ENCODE data around the gene LYSMD3.

Gene LYSMD3

DNA sequence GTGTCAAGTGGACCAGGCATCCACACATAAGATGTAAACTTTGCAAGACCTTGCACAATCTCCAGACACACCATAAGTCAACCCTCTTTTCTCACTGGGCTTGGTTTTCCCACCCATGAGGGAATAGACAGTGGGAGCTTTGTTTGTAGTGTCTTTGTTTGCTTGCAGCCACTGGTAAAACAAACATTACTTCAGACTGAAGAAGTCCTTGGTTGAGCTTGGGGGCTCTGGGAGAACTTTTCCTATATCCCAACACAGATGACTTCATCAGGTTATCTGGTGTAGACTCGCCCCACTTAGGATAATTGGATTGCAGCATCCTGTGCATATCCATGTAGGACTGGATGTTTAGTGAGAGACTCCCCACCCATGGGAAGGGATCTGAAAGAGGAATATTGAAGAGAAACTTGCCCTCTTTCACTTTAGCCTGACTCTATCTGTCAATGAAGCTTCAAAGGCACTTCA is 17.7 kb upstream of the LYSMD3 start:
- no peak for DNase-seq

GRCh38 chr5:90546216-90546837 is 16.9 kb upstream of the LYSMD3 start:
- DNase-seq = no peak

GRCh38 chr5:90545511-90545910 is 16.1 kb upstream of the LYSMD3 start:
- DNase-seq = no peak

GRCh38 chr5:90542827-90543519 is 13.6 kb upstream of the LYSMD3 start:
- no peak for DNase-seq

GRCh38 chr5:90534922-90535321 is 5.5 kb upstream of the LYSMD3 start:
- DNase-seq = no peak

GRCh38 chr5:90533794-90534193 is 4.4 kb upstream of the LYSMD3 start:
- DNase-seq = no peak

DNA sequence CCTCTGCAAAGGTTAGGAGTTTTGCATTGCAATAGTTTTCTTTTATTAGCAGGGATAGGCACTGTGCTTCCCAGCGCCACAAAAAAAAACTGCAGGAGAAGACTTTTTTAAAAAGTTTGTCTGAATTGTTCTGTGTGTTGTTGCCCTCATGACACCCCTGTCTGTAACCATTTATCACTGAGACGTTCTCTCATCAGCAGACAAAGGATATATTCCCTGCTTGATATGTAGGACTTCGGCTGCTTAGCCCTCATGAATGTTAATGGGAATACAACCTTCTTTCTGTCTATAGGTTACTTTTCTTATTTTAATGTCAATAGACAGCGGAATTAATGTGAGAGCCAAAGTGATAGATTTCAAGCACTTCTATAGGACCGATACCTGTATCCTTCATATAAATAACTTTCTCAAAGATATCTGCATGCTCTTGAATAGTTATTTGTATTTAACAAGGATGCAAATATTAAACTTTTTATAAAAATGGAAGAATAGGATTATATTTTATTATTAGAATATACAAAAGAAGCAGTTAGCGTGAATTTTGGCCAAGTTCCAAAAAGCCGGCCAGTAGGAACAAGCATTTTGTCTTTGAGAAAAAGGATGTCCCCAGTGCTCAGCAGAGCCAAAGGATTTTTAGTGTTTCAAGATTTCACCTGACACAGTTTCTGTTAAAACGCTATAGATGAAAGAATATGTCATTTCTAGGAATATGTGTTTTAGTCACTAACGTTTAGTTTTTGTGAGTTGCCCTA is 1.5 kb upstream of the LYSMD3 start:
- no peak for DNase-seq

DNA sequence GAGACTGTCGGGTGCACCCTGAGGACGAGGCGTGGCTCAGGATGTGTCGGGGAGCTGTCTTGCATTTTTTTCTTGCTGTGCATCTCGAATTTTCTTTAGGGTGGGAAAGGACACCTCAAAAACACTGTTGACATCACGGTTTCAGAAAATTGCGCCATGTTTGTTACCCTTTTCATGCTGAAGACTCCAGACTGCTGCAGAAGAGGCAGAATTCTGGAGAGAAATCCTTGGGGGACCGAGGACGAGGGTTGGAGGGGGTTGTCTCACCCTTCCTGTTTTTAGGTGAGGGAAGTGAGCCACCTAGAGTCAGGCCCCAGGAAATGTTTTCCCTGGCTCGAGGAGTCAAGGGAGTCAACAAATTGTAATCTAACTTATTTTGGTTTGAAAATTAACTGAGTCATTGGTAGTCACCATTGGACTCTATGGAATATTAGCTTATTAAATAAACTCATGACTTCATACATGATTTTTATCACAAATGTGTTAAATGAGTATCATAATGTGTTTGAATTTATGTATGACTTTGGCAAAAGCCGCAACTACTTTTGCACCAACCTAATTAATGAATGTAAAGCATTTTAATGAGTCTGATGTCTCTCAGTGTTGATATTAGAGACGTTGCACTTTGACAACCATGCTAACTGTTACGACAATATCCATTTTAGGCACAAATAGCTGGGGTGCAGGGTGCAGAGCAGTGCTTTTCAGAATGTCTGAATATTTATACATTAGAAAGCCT is 724 bp upstream of the LYSMD3 start:
- no peak for DNase-seq

DNA sequence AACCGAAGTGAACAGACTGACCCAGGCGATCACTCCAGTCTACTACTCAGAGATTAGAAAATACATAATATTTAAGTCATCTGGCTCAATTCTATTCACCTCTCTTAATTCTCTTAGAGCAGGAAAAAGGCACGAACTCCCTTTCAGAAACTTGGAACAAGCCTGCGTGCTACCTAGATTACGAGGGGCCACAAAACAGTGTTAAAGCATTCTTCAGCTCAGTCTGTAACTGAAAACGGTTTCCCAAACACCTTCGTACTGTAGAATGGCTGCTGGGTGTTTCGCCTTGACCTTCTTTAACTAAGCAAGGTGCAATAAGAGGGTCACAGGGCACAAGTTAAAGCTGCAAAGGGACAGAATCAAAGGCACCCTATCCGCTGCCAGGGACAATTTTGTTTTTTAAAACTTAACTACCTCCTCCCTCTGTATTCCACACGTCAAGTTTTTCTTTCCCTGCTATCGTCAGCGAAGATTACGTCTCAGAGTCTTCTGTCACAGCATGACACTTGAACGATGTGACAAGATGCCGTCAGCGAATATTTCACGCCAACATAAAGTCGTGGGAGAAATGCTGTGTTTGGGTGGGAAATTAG is 687 bp downstream of the LYSMD3 start:
- peak; percentile 41 for DNase-seq

- no peak for DNase-seq
Measured at GRCh38 chr5:90519081-90519480, 10.3 kb downstream of the LYSMD3 start.

- DNase-seq = no peak
Measured at GRCh38 chr5:90518661-90519060, 10.7 kb downstream of the LYSMD3 start.

DNA sequence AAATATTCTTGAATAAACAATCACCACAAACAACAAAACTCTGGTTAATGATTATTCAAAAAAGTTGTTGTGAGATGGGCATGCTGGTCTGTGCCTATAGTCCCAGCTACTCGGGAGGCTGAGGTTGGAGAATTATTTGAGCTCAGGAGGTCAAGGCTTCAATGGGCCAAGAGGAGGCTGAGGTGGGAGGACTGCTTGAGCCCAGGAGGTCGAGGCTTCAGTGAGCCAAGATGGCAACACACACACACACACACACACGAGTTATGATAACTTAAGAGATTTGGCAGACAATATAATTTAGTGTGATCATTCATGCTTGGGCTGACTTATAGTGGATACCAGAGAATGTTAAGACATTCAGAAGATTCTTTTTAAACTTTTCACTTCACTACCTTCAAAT is 14.9 kb downstream of the LYSMD3 start:
- DNase-seq = no peak

GRCh38 chr5:90510438-90510837 is 18.9 kb downstream of the LYSMD3 start:
- no peak for DNase-seq

GRCh38 chr5:90506221-90506620 is 23.2 kb downstream of the LYSMD3 start:
- DNase-seq = no peak

- no peak for DNase-seq
Measured at GRCh38 chr5:90504743-90505142, 24.6 kb downstream of the LYSMD3 start.

DNA sequence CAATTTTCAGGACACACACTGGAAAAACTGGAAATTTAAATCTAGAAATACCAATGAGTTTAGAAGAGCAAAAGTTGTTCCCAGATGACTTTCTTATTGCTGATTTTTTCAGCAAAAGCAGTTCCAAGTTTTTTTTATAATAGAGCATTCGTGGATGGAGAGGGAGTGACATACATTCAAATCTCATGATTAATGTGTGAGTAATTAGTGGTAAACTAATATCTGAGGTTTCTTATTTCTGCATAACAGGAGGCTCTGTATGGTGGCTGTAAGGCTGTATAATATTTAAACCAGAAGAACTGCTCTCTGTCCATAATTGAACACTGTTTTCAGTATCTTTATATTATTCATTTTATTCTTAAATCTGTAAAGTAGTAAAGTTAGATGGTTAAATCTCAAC is 25.8 kb downstream of the LYSMD3 start:
- no peak for DNase-seq

DNA sequence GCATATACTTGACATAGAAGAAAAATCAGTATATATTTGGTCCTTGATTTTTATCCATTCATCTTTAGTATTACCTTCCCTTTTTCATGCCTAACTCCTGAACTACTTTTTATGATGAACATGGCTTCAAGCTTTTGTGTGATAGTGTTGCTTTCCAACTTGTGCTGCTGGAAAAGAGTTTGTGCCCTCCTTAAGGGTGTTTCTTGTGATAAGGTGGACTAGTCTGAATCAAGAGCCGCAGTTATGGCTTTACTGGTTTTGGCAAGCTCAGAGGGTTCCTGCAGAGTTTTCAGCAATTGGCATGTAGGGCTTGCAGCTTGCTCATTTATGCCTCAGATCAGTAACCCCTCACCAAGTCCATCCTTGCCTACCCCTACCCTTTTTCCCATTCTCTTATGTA is 34.2 kb downstream of the LYSMD3 start:
- DNase-seq = no peak

DNA sequence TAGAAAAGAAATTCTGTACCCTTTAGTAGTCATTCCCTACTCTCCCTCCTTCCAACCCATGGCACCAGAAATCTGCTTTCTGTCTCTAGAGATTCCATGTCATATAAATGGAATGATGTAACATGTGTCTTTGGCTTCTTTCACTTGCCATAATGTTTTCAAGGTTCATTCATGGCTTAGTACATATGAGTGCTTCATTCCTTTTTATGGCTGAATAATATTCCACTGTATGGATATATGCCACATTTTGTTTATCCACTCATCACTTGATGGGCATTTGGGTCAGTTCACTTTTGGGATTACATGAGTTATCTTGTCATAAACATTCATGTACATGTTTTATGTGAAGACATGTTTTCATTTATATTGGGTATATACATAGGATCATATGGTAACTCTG is 35.3 kb downstream of the LYSMD3 start:
- DNase-seq = no peak

GRCh38 chr5:90488791-90489190 is 40.6 kb downstream of the LYSMD3 start:
- no peak for DNase-seq

DNA sequence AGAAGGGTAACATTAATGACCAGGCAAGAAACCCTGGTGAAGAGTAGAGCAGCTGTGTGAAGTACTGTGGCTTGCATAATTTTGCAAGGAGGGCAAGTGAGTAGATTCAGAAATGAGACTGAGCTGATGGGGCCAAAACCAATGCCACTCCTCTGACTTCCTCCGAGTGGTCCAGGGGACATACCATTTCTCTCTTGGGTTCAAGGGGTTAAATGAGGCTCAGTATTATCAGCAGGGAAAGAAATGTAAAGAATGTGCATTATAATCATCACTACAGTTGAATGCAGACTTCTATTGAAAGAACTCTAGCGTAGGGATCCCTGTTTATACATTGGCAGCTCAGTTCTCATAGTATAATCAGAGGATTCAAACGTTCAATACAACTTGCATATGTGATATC is 44.8 kb downstream of the LYSMD3 start:
- DNase-seq = no peak

DNA sequence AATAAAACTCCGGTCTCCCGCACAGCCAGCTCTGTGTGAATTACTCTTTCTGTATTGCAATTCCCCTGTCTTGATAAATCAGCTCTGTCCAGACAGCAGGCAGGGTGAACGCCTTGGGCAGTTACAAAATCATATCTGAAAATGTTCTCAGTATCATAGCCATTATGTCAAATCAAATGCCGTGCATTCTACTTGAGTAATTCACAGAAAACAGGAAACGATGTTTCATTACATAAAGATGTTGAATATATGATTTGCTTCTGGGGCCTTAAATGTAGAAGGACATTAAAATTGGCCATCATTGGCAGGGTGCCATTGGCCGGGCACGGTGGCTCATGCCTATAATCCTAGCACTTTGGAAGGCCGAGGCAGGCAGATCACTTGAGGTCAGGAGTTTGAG is 46.2 kb downstream of the LYSMD3 start:
- DNase-seq = no peak

GRCh38 chr5:90480699-90481098 is 48.7 kb downstream of the LYSMD3 start:
- DNase-seq = no peak

Data from central memory CD4-positive, alpha-beta T cell (primary cell).